GM23338 (cell line): Measurements from ENCODE around the gene AGFG1. TPM values are rescaled to one million over a fixed set of nuclear protein-coding genes. Genes with fewer than 3 reads are reported as not detected.

Experiments used
- ATAC-seq: fragments of 200-7000 bp; cut with Tn5 transposase; 3 replicates; pipeline ENCODE4 v1.9.1; 2020
- DNase-seq: peaks from one replicate; pipeline ENCODE4 v3.0.0-alpha.2; 2015; ENCODE audit warnings: low spot score
- H2AFZ ChIP-seq: fragments of 200-600 bp; sonication (generic); 2 replicates; pipeline ENCODE4 v1.8.0; 2016; ENCODE audit warnings: antibody characterized with exemption, mild to moderate bottlenecking, moderate library complexity
- H3F3A ChIP-seq: fragments of 200-600 bp; sonication (generic); replicated peaks from 2 replicates; pipeline ENCODE4 v1.8.0; 2017; ENCODE audit warnings: antibody characterized with exemption, mixed run types, low read depth
- H3K27ac ChIP-seq: fragments of 200-600 bp; sonication (generic); 2 replicates; pipeline ENCODE4 v1.6.1; 2016; ENCODE audit warnings: low read depth
- H3K27me3 ChIP-seq: fragments of 200-600 bp; sonication (generic); 2 replicates; pipeline ENCODE4 v1.8.0; 2016; ENCODE audit warnings: mild to moderate bottlenecking, mixed run types, moderate library complexity; ENCODE audit not compliant: insufficient read depth
- H3K36me3 ChIP-seq: fragments of 200-600 bp; sonication (generic); 2 replicates; pipeline ENCODE4 v1.8.0; 2016; ENCODE audit warnings: mild to moderate bottlenecking; ENCODE audit not compliant: insufficient read depth
- H3K4me1 ChIP-seq: fragments of 200-600 bp; sonication (generic); 2 replicates; pipeline ENCODE4 v1.8.0; 2016; ENCODE audit warnings: mild to moderate bottlenecking, moderate library complexity; ENCODE audit not compliant: insufficient read depth
- H3K4me2 ChIP-seq: fragments of 200-600 bp; sonication (generic); 2 replicates; pipeline ENCODE4 v1.7.1; 2017; ENCODE audit warnings: mixed run types
- H3K4me3 ChIP-seq: fragments of 200-600 bp; sonication (generic); 2 replicates; pipeline ENCODE4 v1.6.1; 2016; ENCODE audit warnings: mixed run types
- H3K79me2 ChIP-seq: fragments of 200-600 bp; sonication (generic); replicated peaks from 2 replicates; pipeline ENCODE4 v1.8.0; 2017; ENCODE audit warnings: mild to moderate bottlenecking; ENCODE audit not compliant: insufficient read depth
- H3K9me2 ChIP-seq: fragments of 200-600 bp; sonication (generic); 2 replicates; pipeline ENCODE4 v1.8.0; 2017; ENCODE audit not compliant: insufficient read depth
- H4K20me1 ChIP-seq: fragments of 200-600 bp; sonication (generic); replicated peaks from 2 replicates; pipeline ENCODE4 v1.8.0; 2017; ENCODE audit warnings: mild to moderate bottlenecking; ENCODE audit not compliant: insufficient read depth
- H3K27ac Mint-ChIP-seq: 2 replicates; pipeline ENCODE4 v1.8.0; 2020; ENCODE audit warnings: inconsistent platforms, mild to moderate bottlenecking, moderate library complexity, mixed read lengths
- H3K27me3 Mint-ChIP-seq: 3 replicates; pipeline ENCODE4 v1.8.0; 2022; ENCODE audit warnings: low read depth, mild to moderate bottlenecking, moderate library complexity, mixed read lengths, inconsistent platforms; ENCODE audit not compliant: insufficient read depth, poor library complexity
- H3K36me3 Mint-ChIP-seq: 3 replicates; pipeline ENCODE4 v1.8.0; 2021; ENCODE audit warnings: low read depth, mild to moderate bottlenecking, inconsistent platforms, moderate library complexity, mixed read lengths
- H3K4me1 Mint-ChIP-seq: 3 replicates; pipeline ENCODE4 v1.8.0; 2020; ENCODE audit warnings: mild to moderate bottlenecking, inconsistent platforms, mixed read lengths
- H3K4me3 Mint-ChIP-seq: 3 replicates; pipeline ENCODE4 v1.8.0; 2021; ENCODE audit warnings: moderate library complexity, mild to moderate bottlenecking, inconsistent platforms, mixed read lengths
- H3K9me3 Mint-ChIP-seq: 3 replicates; pipeline ENCODE4 v1.8.0; 2020; ENCODE audit warnings: moderate library complexity, mild to moderate bottlenecking, inconsistent platforms, mixed read lengths
- CREB1 ChIP-seq: fragments of 250-450 bp; sonication (Bioruptor Pico); IDR thresholded peaks from 2 replicates; pipeline ENCODE4 v1.5.0; 2020; ENCODE audit warnings: low read depth, mild to moderate bottlenecking, moderate library complexity
- CTCF ChIP-seq, 2 experiments: fragments of 200-600 bp in 1 of 2; sonication (generic) in 1 of 2; conservative IDR thresholded peaks; 2 replicates each; pipeline versions ENCODE4 v1.5.1 to v1.6.1; 2016 to 2017; ENCODE audit warnings: antibody characterized with exemption in 2 of 2, low read depth in 2 of 2, mild to moderate bottlenecking in 2 of 2, moderate library complexity in 1 of 2
- ETS1 ChIP-seq: IDR thresholded peaks from 2 replicates; pipeline ENCODE4 v1.6.1; 2016; ENCODE audit warnings: antibody characterized with exemption
- EZH2 ChIP-seq: fragments of 200-600 bp; sonication (generic); IDR thresholded peaks from one replicate; pipeline ENCODE4 v1.8.0; 2017; ENCODE audit warnings: antibody characterized with exemption, mild to moderate bottlenecking, low read depth; ENCODE audit not compliant: unreplicated experiment
- EZH2phosphoT487 ChIP-seq: fragments of 200-600 bp; sonication (generic); IDR thresholded peaks from one replicate; pipeline ENCODE4 v1.8.1; 2018; ENCODE audit warnings: antibody characterized with exemption; ENCODE audit not compliant: unreplicated experiment
- JUNB ChIP-seq: IDR thresholded peaks from one replicate; pipeline ENCODE4 v1.6.1; 2016; ENCODE audit warnings: antibody characterized with exemption; ENCODE audit not compliant: unreplicated experiment
- NANOG ChIP-seq: IDR thresholded peaks from 2 replicates; pipeline ENCODE4 v1.6.1; 2016; ENCODE audit warnings: antibody characterized with exemption, borderline replicate concordance
- POLR2AphosphoS5 ChIP-seq: IDR thresholded peaks from 2 replicates; pipeline ENCODE4 v1.6.1; 2016; ENCODE audit warnings: antibody characterized with exemption, low read depth
- ZNF114 ChIP-seq: fragments of 250-450 bp; sonication (Bioruptor Pico); IDR thresholded peaks from 2 replicates; pipeline ENCODE4 v1.5.0; 2020; ENCODE audit warnings: mild to moderate bottlenecking, moderate library complexity
- ZNF462 ChIP-seq: fragments of 250-450 bp; sonication (Bioruptor Pico); IDR thresholded peaks from 2 replicates; pipeline ENCODE4 v1.5.0; 2020; ENCODE audit warnings: mild to moderate bottlenecking, moderate library complexity
- polyA plus RNA-seq: library from polyadenylated mRNA; unstranded; fragments of >200 nt; fragmentation: Nextera tagmentation; extraction: Ambion mirVana; gene quantifications from 2 replicates; pipeline ENCODE4 v1.2.1, GENCODE V29; 2016
- total RNA-seq: library from RNA; depleted of rRNA; stranded (reverse); fragments of >200 nt; shearing (Covaris generic); gene quantifications from 2 replicates; pipeline ENCODE4 v1.2.3, GENCODE V29; 2014

Gene AGFG1
- total and polyA plus RNA-seq, 2 experiments from 2014 or later = 14.5 to 113 TPM

- H3K79me2 ChIP-seq = peaks cover 100% of the 10 kb centered on the region
Measured at GRCh38 chr2:227510620-227510958, 38.6 kb downstream of the AGFG1 start.

GRCh38 chr2:227511239-227511930 is 39.4 kb downstream of the AGFG1 start:
- peaks cover 2% of the 10 kb centered on the region for H3K27me3 Mint-ChIP-seq
- no peak overlapping the region; the same call in 1 of the 2 replicates for H3K27ac Mint-ChIP-seq
- Histone ChIP-seq H3K79me2 (peaks cover 100% of the 10 kb centered on the region), H3K27ac (no peak overlapping the region), H3K27me3 (no peaks in the 10 kb centered on the region), H2AFZ (no peak overlapping the region), H3F3A (no peaks in the 10 kb centered on the region), H4K20me1 (peaks cover 65% of the 10 kb centered on the region), H3K4me1 (peaks cover 73% of the 10 kb centered on the region), H3K4me3 (no peak overlapping the region), H3K9me2 (no peaks in the 10 kb centered on the region), H3K4me2 (no peak overlapping the region), H3K36me3 (no peaks in the 10 kb centered on the region)
- DNase-seq (no peak), ATAC-seq (no peak)
- H3K4me1 Mint-ChIP-seq = peaks cover 74% of the 10 kb centered on the region
- no peak overlapping the region for H3K4me3 Mint-ChIP-seq
- no peaks in the 10 kb centered on the region for H3K36me3 Mint-ChIP-seq
- no peaks in the 10 kb centered on the region for H3K9me3 Mint-ChIP-seq
- TF ChIP-seq JUNB (no peak), POLR2AphosphoS5 (no peak), NANOG (no peak), CREB1 (CRISPR knock-in tag) (no peak), ZNF462 (no peak), ZNF114 (no peak), CTCF (conservative IDR thresholded peaks at IDR 0.05; ENCODE audit: low read depth in 2 of 2) (no peak)

More at GRCh38 chr2:227510620-227510958, 38.6 kb downstream of the AGFG1 start:
- Histone ChIP-seq H3F3A (no peaks in the 10 kb centered on the region), H3K27me3 (no peaks in the 10 kb centered on the region), H3K9me2 (no peaks in the 10 kb centered on the region), H3K36me3 (no peaks in the 10 kb centered on the region), H2AFZ (no peak overlapping the region), H3K4me1 (peaks cover 75% of the 10 kb centered on the region), H4K20me1 (peaks cover 65% of the 10 kb centered on the region), H3K4me3 (no peak overlapping the region), H3K27ac (no peak overlapping the region), H3K4me2 (no peak overlapping the region)
- ATAC-seq = no peak
- H3K27me3 Mint-ChIP-seq = peaks cover 5% of the 10 kb centered on the region
- peaks cover 71% of the 10 kb centered on the region for H3K4me1 Mint-ChIP-seq
- H3K9me3 Mint-ChIP-seq = no peaks in the 10 kb centered on the region
- H3K4me3 Mint-ChIP-seq = no peak overlapping the region
- no peak for DNase-seq
- TF ChIP-seq EZH2 (no peak), EZH2phosphoT487 (no peak), ETS1 (no peak)
- H3K36me3 Mint-ChIP-seq = no peaks in the 10 kb centered on the region
- H3K27ac Mint-ChIP-seq = no peak overlapping the region
